KMS-11 (cell line): ENCODE results near the gene GRIP1.

Experiments used
- H2AFZ ChIP-seq: fragments of 200-600 bp; sonication (generic); 2 replicates; pipeline ENCODE4 v1.6.1; 2016; ENCODE audit warnings: antibody characterized with exemption, mixed run types, low read depth
- H3K27ac ChIP-seq: fragments of 200-600 bp; sonication (generic); 2 replicates; pipeline ENCODE4 v1.6.1; 2016; ENCODE audit warnings: mild to moderate bottlenecking, mixed run types
- H3K27me3 ChIP-seq: fragments of 200-600 bp; sonication (generic); 2 replicates; pipeline ENCODE4 v1.6.1; 2017; ENCODE audit warnings: mild to moderate bottlenecking, low read depth, mixed run types, moderate library complexity; ENCODE audit not compliant: insufficient read depth
- H3K36me3 ChIP-seq: fragments of 200-600 bp; sonication (generic); 2 replicates; pipeline ENCODE4 v1.6.1; 2017; ENCODE audit warnings: mild to moderate bottlenecking, mixed run types; ENCODE audit not compliant: insufficient read depth
- H3K4me1 ChIP-seq: fragments of 200-600 bp; sonication (generic); 2 replicates; pipeline ENCODE4 v1.6.1; 2016; ENCODE audit warnings: mild to moderate bottlenecking, low read depth, mixed run types; ENCODE audit not compliant: poor library complexity, severe bottlenecking
- H3K4me2 ChIP-seq: fragments of 200-600 bp; sonication (generic); 2 replicates; pipeline ENCODE4 v1.7.0; 2016; ENCODE audit warnings: mild to moderate bottlenecking, mixed run types
- H3K4me3 ChIP-seq: fragments of 200-600 bp; sonication (generic); IDR thresholded peaks from 2 replicates; pipeline ENCODE4 v1.6.1; 2017; ENCODE audit warnings: low read depth, low read length, mixed read lengths; ENCODE audit not compliant: insufficient read depth
- H3K79me2 ChIP-seq: fragments of 200-600 bp; sonication (generic); 2 replicates; pipeline ENCODE4 v1.6.1; 2016; ENCODE audit warnings: low read depth, mixed run types; ENCODE audit not compliant: insufficient read depth
- H3K9ac ChIP-seq: fragments of 200-600 bp; sonication (generic); 2 replicates; pipeline ENCODE4 v1.6.1; 2016; ENCODE audit warnings: mild to moderate bottlenecking, mixed run types
- H4K20me1 ChIP-seq: fragments of 200-600 bp; sonication (generic); 2 replicates; pipeline ENCODE4 v1.6.1; 2016; ENCODE audit warnings: mild to moderate bottlenecking, mixed run types; ENCODE audit not compliant: insufficient read depth
- CTCF ChIP-seq: fragments of 200-600 bp; sonication (generic); conservative IDR thresholded peaks from 2 replicates; pipeline ENCODE4 v1.6.1; 2017; ENCODE audit warnings: low read depth, mild to moderate bottlenecking, antibody characterized with exemption, low read length, moderate library complexity, mixed read lengths

GRIP1 gene

GRCh38 chr12:66647034-66647691 is 31.7 kb downstream of the GRIP1 start:
- TF ChIP-seq CTCF: no peak
- H3K27me3 ChIP-seq: no peaks in the 10 kb centered on the region
- H3K79me2 ChIP-seq: no peaks in the 10 kb centered on the region
- no peaks in the 10 kb centered on the region for H3K4me1 ChIP-seq
- H4K20me1 ChIP-seq: no peaks in the 10 kb centered on the region
- no peaks in the 10 kb centered on the region for H3K36me3 ChIP-seq
- H3K27ac ChIP-seq: no peak overlapping the region
- H2AFZ ChIP-seq: no peak overlapping the region
- H3K4me3 ChIP-seq: no peak overlapping the region
- no peak overlapping the region for H3K9ac ChIP-seq
- no peak overlapping the region for H3K4me2 ChIP-seq

GRCh38 chr12:66644151-66644550 is 34.7 kb downstream of the GRIP1 start:
- Histone ChIP-seq H3K4me2 (no peak overlapping the region), H4K20me1 (no peaks in the 10 kb centered on the region), H3K27me3 (no peaks in the 10 kb centered on the region), H3K27ac (no peak overlapping the region), H3K9ac (no peak overlapping the region), H3K4me3 (no peak overlapping the region), H3K4me1 (no peaks in the 10 kb centered on the region), H2AFZ (no peak overlapping the region), H3K79me2 (no peaks in the 10 kb centered on the region), H3K36me3 (no peaks in the 10 kb centered on the region)
- TF ChIP-seq CTCF: no peak

- H4K20me1 ChIP-seq: no peaks in the 10 kb centered on the region
- no peak for TF ChIP-seq CTCF
- H3K9ac ChIP-seq: no peak overlapping the region
Observed at GRCh38 chr12:66640691-66641460, 38.0 kb downstream of the GRIP1 start.

GRCh38 chr12:66638666-66639065 is 40.2 kb downstream of the GRIP1 start:
- Histone ChIP-seq H3K36me3 (no peaks in the 10 kb centered on the region), H3K4me2 (no peak overlapping the region), H3K27me3 (no peaks in the 10 kb centered on the region), H3K79me2 (no peaks in the 10 kb centered on the region), H4K20me1 (no peaks in the 10 kb centered on the region), H3K4me3 (no peak overlapping the region), H3K4me1 (no peaks in the 10 kb centered on the region), H2AFZ (no peak overlapping the region), H3K27ac (no peak overlapping the region), H3K9ac (no peak overlapping the region)
- no peak for TF ChIP-seq CTCF

More at GRCh38 chr12:66640691-66641460, 38.0 kb downstream of the GRIP1 start:
- Histone ChIP-seq H3K4me1 (no peaks in the 10 kb centered on the region), H3K4me2 (no peak overlapping the region), H3K36me3 (no peaks in the 10 kb centered on the region), H2AFZ (no peak overlapping the region), H3K27ac (no peak overlapping the region), H3K27me3 (no peaks in the 10 kb centered on the region), H3K4me3 (no peak overlapping the region), H3K79me2 (no peaks in the 10 kb centered on the region)
